GM20000 (cell line): ENCODE data around the gene CADPS2.

Experiments used
- DNase-seq: peaks from one replicate; pipeline ENCODE4 v3.0.0; 2012; ENCODE audit warnings: low spot score
- CTCF ChIP-seq: IDR thresholded peaks from 2 replicates; pipeline ENCODE4 v1.5.1; 2012; ENCODE audit warnings: mild to moderate bottlenecking, control low read depth; ENCODE audit errors: extremely low read depth, missing control alignments

Gene CADPS2

GRCh38 chr7:122305475-122306319 is 580.6 kb downstream of the CADPS2 start:
- TF ChIP-seq CTCF, result no peak
- DNase-seq, result no peak

GRCh38 chr7:122304996-122305421 is 581.3 kb downstream of the CADPS2 start:
- TF ChIP-seq CTCF, result no peak
- DNase-seq, result no peak

GRCh38 chr7:122304319-122304975 is 581.8 kb downstream of the CADPS2 start, which contains the start of gene FEZF1:
FEZF1 (minus strand) TSS chr7:122304750; CDS start chr7:122304437, 313 bp downstream.
- no peak for TF ChIP-seq CTCF
- no peak for DNase-seq

GRCh38 chr7:122303531-122304318 is 582.5 kb downstream of the CADPS2 start:
- no peak for TF ChIP-seq CTCF
- no peak for DNase-seq

GRCh38 chr7:122302761-122303530 is 583.3 kb downstream of the CADPS2 start:
- DNase-seq, result no peak
- TF ChIP-seq CTCF, result no peak

GRCh38 chr7:122301858-122302760 is 584.2 kb downstream of the CADPS2 start:
- DNase-seq, result no peak
- no peak for TF ChIP-seq CTCF
